ENCODE measurements around the gene EMP2.
"Not testable (repeated sequence)": the region's sequence is repeated elsewhere in the genome, so short reads cannot be mapped to it uniquely, and the experiment has no call there.

Gene EMP2

GRCh38 chr16:10525214-10525825 lies 55.1 kb downstream of the EMP2 start:
- in situ Hi-C loops (cut with MboI; ENCODE audit: low sequenced_read_pairs), result no loop called here

DNA sequence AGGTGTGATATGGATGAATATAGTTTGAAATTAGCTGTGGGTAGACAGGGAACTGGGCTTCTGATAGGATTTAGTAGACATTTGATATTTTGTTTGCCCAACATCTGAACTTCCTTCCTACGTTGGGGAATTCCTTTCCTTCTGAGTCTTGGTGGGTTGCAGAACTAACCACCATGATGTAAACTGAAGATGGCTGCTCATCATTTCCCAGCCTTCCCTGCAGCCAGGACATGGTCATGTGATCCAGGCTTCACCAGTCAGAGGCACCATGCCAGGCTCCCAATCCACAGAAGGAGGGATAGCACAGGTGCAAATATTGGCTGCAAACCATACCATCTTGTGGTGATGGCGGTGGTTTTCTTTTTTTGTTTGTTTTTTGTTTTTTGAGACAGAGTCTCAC lies 57.4 kb downstream of the EMP2 start:
- in situ Hi-C loops (cut with MboI; ENCODE audit: low sequenced_read_pairs), result no loop called here

GRCh38 chr16:10521681-10522274 lies 58.6 kb downstream of the EMP2 start:
- in situ Hi-C loops (cut with MboI; ENCODE audit: low sequenced_read_pairs), result no loop called here

- in situ Hi-C loops (cut with MboI; ENCODE audit: low sequenced_read_pairs), result no loop called here
These were observed 59.4 kb downstream of the EMP2 start for GRCh38 chr16:10520869-10521578.

- in situ Hi-C loops (cut with MboI; ENCODE audit: low sequenced_read_pairs), result no loop called here
These were observed 60.2 kb downstream of the EMP2 start for GRCh38 chr16:10519929-10520868.

- in situ Hi-C loops (cut with MboI; ENCODE audit: low sequenced_read_pairs), result no loop called here
These were observed 61.1 kb downstream of the EMP2 start for GRCh38 chr16:10519297-10519696.

GRCh38 chr16:10518479-10519041 lies 61.8 kb downstream of the EMP2 start:
- in situ Hi-C loops (cut with MboI; ENCODE audit: low sequenced_read_pairs), result no loop called here

- in situ Hi-C loops (cut with MboI; ENCODE audit: low sequenced_read_pairs), result no loop called here
These were observed 62.5 kb downstream of the EMP2 start for GRCh38 chr16:10517868-10518267.

- in situ Hi-C loops (cut with MboI; ENCODE audit: low sequenced_read_pairs), result no loop called here
These were observed 65.9 kb downstream of the EMP2 start for GRCh38 chr16:10514369-10515055.

- in situ Hi-C loops (cut with MboI; ENCODE audit: low sequenced_read_pairs), result no loop called here
These were observed 68.6 kb downstream of the EMP2 start for GRCh38 chr16:10511829-10512228.

DNA sequence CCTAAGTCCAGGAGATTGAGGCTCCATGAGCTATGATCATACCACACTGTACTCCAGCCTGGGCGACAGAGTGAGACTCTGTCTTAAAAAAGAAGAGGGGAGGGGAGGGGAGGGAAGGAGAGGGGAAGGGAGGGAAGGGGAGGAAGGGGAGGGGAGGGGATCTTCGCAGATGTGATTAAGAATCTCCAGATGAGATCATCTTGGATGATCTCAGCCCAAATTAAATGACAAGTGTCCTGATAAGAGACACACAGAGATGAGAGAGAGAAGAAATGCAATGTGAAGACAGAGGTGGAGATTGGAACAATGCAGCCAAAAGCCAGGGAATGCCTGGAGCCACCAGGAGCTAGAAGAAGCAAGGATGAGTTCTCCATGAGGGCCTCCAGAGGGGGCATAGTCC lies 70.1 kb downstream of the EMP2 start:
- in situ Hi-C loops (cut with MboI; ENCODE audit: low sequenced_read_pairs), result no loop called here

DNA sequence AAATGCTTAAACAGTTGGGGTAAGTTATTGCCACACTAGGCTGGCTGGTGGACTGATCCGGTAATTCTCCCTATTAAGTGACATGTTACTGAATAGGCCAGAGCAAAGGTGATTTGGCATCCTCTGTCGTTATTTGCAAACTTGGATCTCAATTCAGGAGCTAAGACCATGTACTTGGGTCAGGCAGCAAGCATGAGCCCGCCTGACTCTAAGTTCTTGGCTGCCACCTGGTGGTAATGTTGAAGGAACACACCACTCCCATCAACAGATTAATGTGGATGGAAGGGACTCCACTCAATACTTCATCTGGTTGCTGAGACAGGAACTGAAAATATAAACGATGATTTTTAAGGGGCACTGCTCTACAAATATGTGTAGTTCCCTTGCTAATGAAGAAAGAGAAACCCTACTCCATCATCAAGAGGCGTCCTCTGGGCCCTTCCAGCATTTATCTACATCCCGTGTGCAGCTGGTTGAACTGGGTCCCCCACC lies 70.8 kb downstream of the EMP2 start:
- in situ Hi-C loops (cut with MboI; ENCODE audit: low sequenced_read_pairs), result no loop called here

GRCh38 chr16:10505286-10505685 lies 75.1 kb downstream of the EMP2 start:
- in situ Hi-C loops (cut with MboI; ENCODE audit: low sequenced_read_pairs), result not testable (repeated sequence)

DNA sequence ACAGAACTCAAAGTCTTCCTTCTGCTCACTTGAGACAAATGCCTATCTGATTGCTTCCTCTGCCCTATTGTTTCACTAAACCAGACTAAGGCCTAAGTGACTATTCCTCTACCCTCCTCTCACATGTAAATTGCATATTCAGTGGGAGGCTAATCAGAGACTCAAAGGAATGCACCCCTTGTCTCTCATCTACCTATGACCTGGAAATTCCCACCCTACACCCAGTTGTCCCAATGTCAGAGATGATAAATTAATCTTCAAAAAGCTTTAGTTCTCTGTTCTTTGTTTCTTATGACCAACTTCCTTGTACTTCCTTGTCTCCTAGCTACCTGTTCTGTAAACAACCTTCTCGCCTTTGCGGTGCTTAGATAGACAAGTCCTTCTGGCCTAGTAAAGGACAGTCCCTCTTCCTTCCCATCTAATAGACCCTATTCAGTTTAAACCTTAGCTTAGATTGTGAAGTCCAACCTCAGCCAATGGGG lies 76.0 kb downstream of the EMP2 start:
- in situ Hi-C loops (cut with MboI; ENCODE audit: low sequenced_read_pairs), result no loop called here

- in situ Hi-C loops (cut with MboI; ENCODE audit: low sequenced_read_pairs), result no loop called here
These were observed 77.6 kb downstream of the EMP2 start for GRCh38 chr16:10502776-10503175.

DNA sequence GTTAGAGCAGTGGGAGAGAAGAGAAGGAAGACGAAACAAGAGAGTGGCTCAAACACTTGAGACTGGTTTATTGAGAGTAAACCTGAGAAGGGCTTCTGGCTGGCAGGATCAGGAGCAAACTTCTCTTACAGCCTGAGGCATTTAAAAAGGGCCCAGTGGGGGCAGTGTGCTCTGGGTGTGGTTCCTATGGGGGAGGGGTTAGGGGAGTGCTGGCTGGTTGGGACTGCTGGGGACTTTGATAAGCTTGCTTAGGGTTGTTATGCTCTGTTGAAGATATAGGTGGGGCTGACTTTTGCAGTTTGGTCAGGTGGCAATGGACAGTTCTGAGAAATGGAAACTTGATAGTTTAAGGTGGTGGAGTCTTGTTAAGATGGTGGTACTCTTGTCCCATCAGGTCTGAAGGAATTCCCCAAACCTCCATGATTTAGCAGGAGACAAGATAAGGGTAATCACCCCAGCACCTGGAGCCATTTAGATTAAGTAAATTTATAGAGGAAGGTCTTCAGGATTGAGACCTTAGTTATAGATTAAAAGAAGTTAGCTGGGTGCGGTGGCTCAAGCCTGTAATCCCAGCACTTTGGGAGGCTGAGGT lies 79.3 kb downstream of the EMP2 start:
- in situ Hi-C loops (cut with MboI; ENCODE audit: low sequenced_read_pairs), result no loop called here

DNA sequence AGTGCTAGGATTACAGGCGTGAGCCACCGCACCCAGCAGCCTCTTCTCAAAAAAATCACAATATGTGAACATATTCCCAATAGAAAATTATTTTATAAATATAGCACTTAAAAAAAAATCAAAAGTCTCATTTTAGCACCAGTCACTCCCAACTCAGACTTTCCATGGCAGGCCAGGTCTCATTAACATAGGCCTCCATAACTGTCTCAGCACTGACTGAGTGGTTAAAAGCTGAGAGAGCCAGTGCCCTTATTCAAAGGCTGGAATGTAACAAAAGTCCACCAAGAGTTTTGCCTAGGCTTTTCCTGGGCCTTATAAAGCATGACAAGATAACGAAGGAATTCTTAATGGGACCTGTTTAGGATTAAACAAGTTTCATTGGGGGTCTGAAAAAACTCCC lies 79.8 kb downstream of the EMP2 start:
- in situ Hi-C loops (cut with MboI; ENCODE audit: low sequenced_read_pairs), result no loop called here

DNA sequence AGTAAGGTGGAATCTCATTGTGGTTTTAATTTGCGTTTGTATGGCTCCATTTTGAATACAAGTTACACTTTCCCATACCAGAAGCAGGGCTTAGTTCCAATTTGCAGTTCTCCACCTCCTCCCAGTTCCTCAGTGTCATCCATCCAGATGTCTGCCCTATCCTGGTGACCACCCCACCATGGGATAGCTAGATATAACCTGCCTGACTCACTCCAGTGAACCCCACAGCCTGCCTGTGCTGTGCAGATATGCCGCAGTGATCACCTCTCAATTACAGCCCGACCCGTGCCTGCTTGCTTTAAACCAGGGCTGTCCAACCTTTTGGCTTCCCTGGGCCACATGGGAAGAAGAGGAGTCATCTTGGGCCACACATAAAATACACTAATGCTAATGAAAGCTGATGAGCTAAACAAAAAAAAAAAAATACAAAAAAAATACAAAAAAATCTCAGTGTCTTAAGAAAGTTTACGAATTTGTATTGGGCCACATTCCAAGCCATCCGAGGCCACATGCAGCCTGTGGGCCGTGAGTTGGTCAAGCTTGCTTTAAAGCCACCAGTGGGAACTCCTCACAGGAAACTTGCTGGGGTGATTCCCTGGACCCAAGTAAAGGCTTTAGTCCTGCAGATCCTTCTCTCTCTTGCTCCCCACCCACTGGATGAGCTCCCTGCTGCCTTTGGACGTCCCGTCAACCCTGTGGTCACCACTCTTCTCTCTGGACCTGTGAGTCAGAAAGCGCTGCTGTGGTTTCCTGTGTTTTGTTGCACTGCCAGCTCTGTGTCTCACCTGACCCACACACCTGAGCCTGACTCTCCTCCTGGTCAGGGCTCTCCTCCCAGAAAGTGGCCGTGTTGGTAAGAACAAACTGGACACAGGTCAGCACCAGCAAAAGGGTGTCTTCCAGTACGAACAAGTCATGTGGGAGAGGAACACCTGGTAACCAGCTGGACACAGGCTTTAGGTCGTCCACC lies 83.0 kb downstream of the EMP2 start:
- in situ Hi-C loops (cut with MboI; ENCODE audit: low sequenced_read_pairs), result no loop called here

DNA sequence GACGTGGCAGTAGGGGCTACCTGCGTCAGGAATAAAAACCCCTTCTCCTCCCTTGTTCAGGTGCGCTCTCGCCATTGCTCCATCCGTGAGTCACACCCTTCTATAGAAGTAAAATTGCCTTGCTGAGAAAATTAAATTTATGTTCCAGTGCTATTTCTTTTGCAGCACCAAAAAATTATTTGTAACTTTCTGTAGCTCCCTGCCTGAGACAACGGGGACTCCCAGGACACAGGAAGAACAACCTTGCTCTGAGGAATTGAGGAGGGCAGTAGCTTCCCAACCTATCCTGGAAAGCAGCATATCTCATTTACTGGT lies 85.4 kb downstream of the EMP2 start:
- in situ Hi-C loops (cut with MboI; ENCODE audit: low sequenced_read_pairs), result no loop called here
